Medulla oblongata (tissue), 1 donor: ENCODE measurements around the gene SNX6.
"Not testable (repeated sequence)": the region's sequence is repeated elsewhere in the genome, so short reads cannot be mapped to it uniquely, and the experiment has no call there.

Experiments
- DNase-seq: peaks from one replicate; pipeline ENCODE4 v3.0.0-alpha.2; 2015; ENCODE audit errors: extremely low spot score

The SNX6 gene

GRCh38 chr14:34562776-34563150 is 67.2 kb downstream of the SNX6 start:
- no peak for DNase-seq

- DNase-seq: not testable (repeated sequence)
Observed at GRCh38 chr14:34562037-34562775, 67.7 kb downstream of the SNX6 start.

DNA sequence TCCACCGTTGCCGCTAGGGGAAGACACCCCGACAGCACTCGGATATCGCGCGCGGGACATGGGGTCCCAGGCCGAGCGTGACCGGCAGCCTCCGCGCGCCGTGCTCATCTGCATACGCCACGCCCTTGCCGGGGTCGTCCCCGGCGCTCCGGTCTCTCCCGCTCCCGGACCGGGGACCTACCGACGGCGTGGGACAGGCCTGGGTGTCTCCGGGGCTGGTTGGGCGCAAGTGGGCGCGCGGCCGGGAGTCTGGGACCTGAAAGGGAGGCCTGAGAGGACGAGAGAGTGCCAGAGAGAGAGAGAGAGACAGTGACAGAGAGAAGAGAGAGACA is 73.5 kb downstream of the SNX6 start:
- DNase-seq: not testable (repeated sequence)

- not testable (repeated sequence) for DNase-seq
Observed at GRCh38 chr14:34555583-34556497, 74.1 kb downstream of the SNX6 start.

- DNase-seq: peak; percentile 29
Observed at GRCh38 chr14:34554540-34555250, 75.3 kb downstream of the SNX6 start.

DNA sequence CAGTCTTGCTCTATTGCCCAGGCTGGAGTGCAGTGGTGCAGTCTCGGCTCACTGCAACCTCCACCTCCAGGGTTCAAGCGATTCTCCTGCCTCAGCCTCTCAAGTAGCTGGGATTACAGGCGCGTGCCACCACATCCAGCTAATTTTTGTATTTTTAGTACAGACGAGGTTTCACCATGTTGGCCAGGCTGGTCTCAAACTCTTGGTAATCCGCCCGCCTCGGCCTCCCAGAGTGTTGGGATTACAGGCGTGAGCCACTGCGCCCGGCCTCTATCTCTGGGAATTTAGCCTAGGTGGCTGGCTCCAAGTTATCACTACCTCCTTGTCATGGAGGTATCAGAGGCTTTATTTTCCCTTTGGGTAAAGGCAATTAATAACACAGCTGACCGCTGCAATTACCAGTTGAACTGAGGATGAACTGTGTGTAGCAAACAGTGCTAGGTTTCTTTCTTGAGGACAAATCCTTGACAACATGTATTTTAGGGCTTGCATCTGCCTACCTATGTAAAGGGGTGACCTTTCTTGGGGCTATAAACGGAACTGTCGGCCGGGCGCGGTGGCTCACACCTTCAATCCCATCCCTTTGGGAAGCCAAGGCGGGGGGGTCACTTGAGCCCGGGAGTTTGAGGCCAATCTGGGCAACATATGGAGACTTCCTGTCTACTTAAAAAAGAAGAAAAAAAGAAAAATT is 80.5 kb downstream of the SNX6 start:
- DNase-seq: not testable (repeated sequence)

GRCh38 chr14:34548472-34548981 is 81.4 kb downstream of the SNX6 start:
- DNase-seq: peak; percentile 3

DNA sequence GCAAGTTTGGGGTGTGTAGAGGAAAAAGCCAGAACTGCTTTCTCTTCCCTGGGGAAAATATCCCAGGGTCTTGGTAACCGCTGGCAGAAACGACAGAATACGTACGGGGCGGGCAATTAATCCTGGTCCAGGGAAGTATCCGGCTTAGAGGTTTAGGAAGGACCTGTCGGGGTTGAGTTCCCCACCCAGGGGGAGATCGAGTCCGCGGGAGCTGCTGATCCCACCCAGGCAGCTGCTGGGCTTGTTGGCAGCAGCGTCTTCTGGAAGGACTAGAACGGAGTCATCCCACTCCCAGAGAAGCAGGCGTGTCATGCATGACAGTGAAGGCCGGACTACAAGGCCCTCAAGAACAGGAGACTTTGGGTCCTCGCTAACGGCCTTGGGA is 82.8 kb downstream of the SNX6 start:
- DNase-seq: not testable (repeated sequence)

DNA sequence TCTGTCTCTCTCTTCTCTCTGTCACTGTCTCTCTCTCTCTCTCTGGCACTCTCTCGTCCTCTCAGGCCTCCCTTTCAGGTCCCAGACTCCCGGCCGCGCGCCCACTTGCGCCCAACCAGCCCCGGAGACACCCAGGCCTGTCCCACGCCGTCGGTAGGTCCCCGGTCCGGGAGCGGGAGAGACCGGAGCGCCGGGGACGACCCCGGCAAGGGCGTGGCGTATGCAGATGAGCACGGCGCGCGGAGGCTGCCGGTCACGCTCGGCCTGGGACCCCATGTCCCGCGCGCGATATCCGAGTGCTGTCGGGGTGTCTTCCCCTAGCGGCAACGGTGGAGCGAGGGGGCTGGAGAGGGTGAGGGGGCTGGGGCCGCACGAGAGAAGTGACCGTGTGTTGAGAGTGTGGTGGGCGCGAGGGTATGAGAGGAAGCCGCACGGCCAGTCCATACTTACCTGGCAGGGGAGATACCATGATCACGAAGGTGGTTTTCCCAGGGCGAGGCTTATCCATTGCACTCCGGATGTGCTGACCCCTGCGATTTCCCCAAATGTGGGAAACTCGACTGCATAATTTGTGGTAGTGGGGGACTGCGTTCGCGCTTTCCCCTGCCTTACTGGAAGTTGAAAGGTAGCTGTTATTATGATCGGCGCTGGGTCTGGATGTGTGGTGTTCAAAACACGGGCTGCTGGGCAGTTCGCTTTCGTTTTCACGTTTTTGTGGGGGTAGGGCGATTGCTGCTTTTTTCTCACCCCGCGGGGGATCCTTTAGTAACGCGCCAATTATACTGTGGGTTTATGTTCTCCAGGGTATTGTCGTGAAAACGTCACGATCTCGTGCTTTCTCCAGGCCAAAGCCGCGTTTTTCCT is 83.4 kb downstream of the SNX6 start:
- DNase-seq: not testable (repeated sequence)

GRCh38 chr14:34540181-34541059 is 89.5 kb downstream of the SNX6 start:
- DNase-seq: not testable (repeated sequence)

GRCh38 chr14:34539407-34540180 is 90.4 kb downstream of the SNX6 start, which contains the start of gene EAPP:
TSS of gene EAPP (minus strand) at chr14:34539701. CDS start at chr14:34539628, 73 bp downstream.
- DNase-seq: peak; percentile 99

DNA sequence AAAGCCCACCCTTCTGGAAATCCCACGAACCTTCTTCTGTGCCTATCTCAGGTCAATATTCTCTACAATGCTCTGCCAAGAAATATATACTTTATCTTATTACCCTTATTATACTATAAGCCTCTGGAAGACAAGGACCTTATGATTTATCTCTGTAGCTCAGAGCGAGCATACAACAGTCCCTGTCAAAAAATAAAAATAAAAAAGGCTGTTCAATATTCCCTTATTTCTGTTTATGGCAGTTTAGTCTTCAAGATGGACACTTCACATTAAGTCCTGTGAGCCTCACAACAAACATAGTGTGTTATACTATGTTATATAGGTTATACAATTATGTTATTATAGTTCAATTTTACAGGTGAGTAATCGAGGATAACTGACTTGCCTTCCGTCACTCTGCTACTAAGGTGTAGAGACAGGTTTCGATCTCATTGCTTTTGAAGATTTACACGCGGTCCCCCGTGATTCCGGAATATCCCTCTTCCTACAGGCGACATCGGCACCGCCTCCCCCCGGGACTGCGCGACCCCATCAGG is 91.0 kb downstream of the SNX6 start:
- DNase-seq: no peak

- DNase-seq: not testable (repeated sequence)
Observed at GRCh38 chr14:34538096-34538495, 91.9 kb downstream of the SNX6 start.

DNA sequence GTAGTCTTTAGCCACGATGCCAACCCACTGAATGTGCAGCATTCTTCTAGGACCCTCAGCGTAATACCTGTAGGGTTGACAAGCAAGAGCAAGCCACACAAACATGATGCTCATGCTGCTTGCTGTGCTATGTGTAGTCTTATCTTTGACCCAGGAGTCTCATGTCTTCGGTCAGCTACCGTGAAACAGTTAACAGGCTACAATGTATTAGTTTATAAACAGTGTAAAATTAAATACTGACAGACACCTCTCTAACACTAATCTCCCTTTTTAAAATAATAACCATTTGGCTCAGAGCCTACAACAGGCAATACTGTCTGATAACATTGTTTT is 92.3 kb downstream of the SNX6 start:
- no peak for DNase-seq

DNA sequence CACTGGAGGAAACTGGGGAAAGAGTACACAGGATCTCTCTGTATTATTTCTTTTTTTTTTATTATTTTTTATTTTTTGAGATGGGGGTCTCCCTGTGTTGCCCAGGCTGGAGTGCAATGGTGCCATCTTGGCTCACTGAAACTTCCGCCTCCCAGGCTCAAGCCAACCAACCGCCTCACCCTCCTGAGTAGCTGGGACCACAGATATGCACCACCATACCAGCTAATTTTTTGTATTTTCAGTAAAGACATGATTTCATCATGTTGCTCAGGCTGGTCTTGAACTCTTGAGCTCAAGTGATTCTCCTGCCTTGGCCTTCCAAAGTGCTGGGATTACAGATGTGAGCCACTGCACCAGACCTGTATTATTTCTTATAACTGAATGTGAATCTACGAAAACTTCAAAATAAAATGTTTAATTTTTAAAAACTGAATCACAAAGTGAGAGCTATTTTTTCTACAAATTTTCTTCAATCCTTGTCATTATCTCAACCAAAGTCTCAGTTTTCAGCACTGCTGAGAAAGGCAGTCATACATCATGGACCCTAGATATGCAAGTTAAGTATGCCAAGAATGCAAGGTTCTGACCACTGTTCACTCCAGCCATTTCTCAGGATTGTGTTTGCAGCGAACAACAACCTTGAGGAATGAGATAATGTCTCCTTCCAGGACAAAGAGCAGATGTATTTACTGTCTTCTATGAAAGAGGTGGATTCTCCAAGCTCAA is 92.8 kb downstream of the SNX6 start:
- no peak for DNase-seq

GRCh38 chr14:34527591-34527990 is 102.4 kb downstream of the SNX6 start:
- DNase-seq: no peak

DNA sequence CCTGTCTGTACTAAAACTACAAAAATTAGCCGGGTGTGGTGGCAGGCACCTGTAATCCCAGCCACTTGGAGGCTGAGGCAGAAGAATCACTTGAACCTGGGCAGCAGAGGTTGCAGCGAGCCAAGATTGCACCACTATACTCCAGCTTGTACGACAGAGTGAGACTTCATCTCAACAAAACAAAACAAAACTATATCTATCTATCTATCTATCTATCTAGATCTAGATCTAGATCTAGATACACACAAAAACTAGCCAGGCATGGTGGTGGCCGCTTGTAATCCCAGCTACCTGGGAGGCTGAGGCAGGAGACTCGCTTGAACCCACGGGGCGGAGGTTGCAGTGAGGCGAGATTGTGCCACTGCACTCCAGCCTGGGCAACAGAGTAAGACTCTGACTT is 105.7 kb downstream of the SNX6 start:
- not testable (repeated sequence) for DNase-seq

GRCh38 chr14:34522496-34522895 is 107.5 kb downstream of the SNX6 start:
- no peak for DNase-seq
